Activated CD4-positive, alpha-beta T cell treated with anti-CD3 and anti-CD28 coated beads for 4 hours (primary cell): Measurements from ENCODE around the gene DOP1A.

ENCODE experiments used
- DNase-seq, 2 donors: peaks; one replicate each; pipeline ENCODE4 v3.0.0-alpha.2; 2020

The DOP1A gene

GRCh38 chr6:83072726-83073125 lies 5.3 kb downstream of the DOP1A start:
- DNase-seq: no peak

- DNase-seq: no peak
These were observed 6.1 kb downstream of the DOP1A start for GRCh38 chr6:83073615-83074014.

GRCh38 chr6:83083476-83083875 lies 16.0 kb downstream of the DOP1A start:
- DNase-seq: no peak

GRCh38 chr6:83086751-83087150 lies 19.3 kb downstream of the DOP1A start:
- no peak for DNase-seq

GRCh38 chr6:83092756-83093399 lies 25.4 kb downstream of the DOP1A start:
- DNase-seq: no peak

GRCh38 chr6:83096791-83097190 lies 29.3 kb downstream of the DOP1A start:
- no peak for DNase-seq

- no peak for DNase-seq
These were observed 29.7 kb downstream of the DOP1A start for GRCh38 chr6:83097204-83097603.

GRCh38 chr6:83097675-83098074 lies 30.2 kb downstream of the DOP1A start:
- no peak for DNase-seq

- no peak for DNase-seq
These were observed 31.1 kb downstream of the DOP1A start for GRCh38 chr6:83098589-83098988.

GRCh38 chr6:83108378-83108777 lies 40.9 kb downstream of the DOP1A start:
- no peak for DNase-seq

- no peak for DNase-seq
These were observed 45.8 kb downstream of the DOP1A start for GRCh38 chr6:83113258-83113657.

GRCh38 chr6:83114164-83114563 lies 46.7 kb downstream of the DOP1A start:
- no peak for DNase-seq

GRCh38 chr6:83117802-83118201 lies 50.3 kb downstream of the DOP1A start:
- no peak for DNase-seq

GRCh38 chr6:83119742-83120300 lies 52.4 kb downstream of the DOP1A start:
- DNase-seq: no peak

GRCh38 chr6:83124553-83124952 lies 57.1 kb downstream of the DOP1A start:
- DNase-seq: no peak

- DNase-seq: no peak
These were observed 58.0 kb downstream of the DOP1A start for GRCh38 chr6:83125425-83125824.

GRCh38 chr6:83126223-83126622 lies 58.8 kb downstream of the DOP1A start:
- DNase-seq: no peak

GRCh38 chr6:83126807-83127206 lies 59.3 kb downstream of the DOP1A start:
- no peak for DNase-seq

- no peak for DNase-seq
These were observed 59.8 kb downstream of the DOP1A start for GRCh38 chr6:83127258-83127657.

GRCh38 chr6:83127976-83128375 lies 60.5 kb downstream of the DOP1A start:
- DNase-seq: no peak

- DNase-seq: no peak
These were observed 64.7 kb downstream of the DOP1A start for GRCh38 chr6:83132121-83132520.

GRCh38 chr6:83138118-83138722 lies 70.7 kb downstream of the DOP1A start:
- no peak for DNase-seq

GRCh38 chr6:83138758-83139157 lies 71.3 kb downstream of the DOP1A start:
- DNase-seq: no peak

GRCh38 chr6:83151114-83151513 lies 83.6 kb downstream of the DOP1A start:
- DNase-seq: no peak

- DNase-seq: no peak
These were observed 85.4 kb downstream of the DOP1A start for GRCh38 chr6:83152913-83153312.
